HepG2 (cell line): ENCODE measurements around the gene ALDH7A1. TPM values are rescaled to one million over a fixed set of nuclear protein-coding genes. Genes with fewer than 3 reads are reported as not detected.

Source experiments
- ATAC-seq: fragments of 200-7000 bp; cut with Tn5 transposase; 3 replicates; pipeline ENCODE4 v1.9.1; 2020; ENCODE audit warnings: mild to moderate bottlenecking, moderate library complexity
- BruUV-seq: library from RNA; stranded (reverse); fragments of 400-500 nt; replicated peaks from 2 replicates; lab custom pipeline; 2021; lab: Mats Ljungman, UMichigan
- CTCF ChIA-PET: fragments of 300-600 bp; formaldehyde crosslinking; extraction: SDS; loops from one replicate; lab custom pipeline; 2021; ENCODE audit warnings: low total read pairs, inconsistent platforms, low intra/inter-chr PET ratio; lab: Yijun Ruan, JAX
- POLR2A ChIA-PET: fragments of 350-600 bp; sonication (Branson Sonifier 250); formaldehyde crosslinking; loops from one replicate; lab custom pipeline; 2020; ENCODE audit warnings: antibody characterized with exemption, inconsistent platforms; lab: Yijun Ruan, JAX
- DNase-seq: peaks from one replicate; pipeline ENCODE4 v3.0.0-alpha.2; 2015; ENCODE audit warnings: low spot score
- FAIRE-seq: peaks from 3 replicates; lab custom pipeline; 2011; peaks lifted over from hg19 to GRCh38; lab: Jason Lieb, UNC
- H2AFZ ChIP-seq: one replicate; pipeline ENCODE4 v1.6.1; 2011; ENCODE audit warnings: low read length, inconsistent platforms
- H3K27ac ChIP-seq: fragments of 300-600 bp; 3 replicates; pipeline ENCODE4 v1.8.0; 2011; ENCODE audit warnings: mixed run types, mild to moderate bottlenecking, mixed read lengths, low read length, inconsistent platforms; ENCODE audit not compliant: insufficient read depth; ENCODE audit errors: extremely low read length
- H3K27me3 ChIP-seq, 2 experiments: fragments of 200-600 bp in 1 of 2; 2 replicates in 1 of 2; 3 replicates in 1 of 2; pipeline versions ENCODE4 v1.6.0 to v1.8.0; 2011; ENCODE audit warnings: low read length in 2 of 2, mild to moderate bottlenecking in 2 of 2, moderate library complexity in 2 of 2, inconsistent platforms in 1 of 2; ENCODE audit not compliant: insufficient read depth in 2 of 2, control insufficient read depth in 1 of 2
- H3K36me3 ChIP-seq, 2 experiments: fragments of 200-600 bp in 1 of 2; replicated peaks in 1 of 2; 2 replicates in 1 of 2; 3 replicates in 1 of 2; pipeline versions ENCODE4 v1.5.1 to v1.8.0; 2011; ENCODE audit warnings: low read length in 2 of 2, inconsistent platforms in 1 of 2; ENCODE audit not compliant: insufficient read depth in 2 of 2, control insufficient read depth in 1 of 2
- H3K4me1 ChIP-seq: 2 replicates; pipeline ENCODE4 v1.5.1; 2012; ENCODE audit warnings: low read length, inconsistent platforms; ENCODE audit not compliant: insufficient read depth
- H3K4me2 ChIP-seq: 2 replicates; pipeline ENCODE4 v1.6.0; 2011; ENCODE audit warnings: low read depth, low read length, inconsistent platforms
- H3K4me3 ChIP-seq, 3 experiments: fragments of 200-600 bp in 1 of 3; sonication (generic), shearing (Covaris generic) in 1 of 3; replicated peaks in 1 of 3; 2 replicates each; pipeline ENCODE4 v1.5.1; 2011 to 2016; ENCODE audit warnings: low read length in 3 of 3, inconsistent platforms in 2 of 3, low read depth in 2 of 3, mild to moderate bottlenecking in 2 of 3, control low read depth in 1 of 3, mixed read lengths in 1 of 3; ENCODE audit not compliant: insufficient read depth in 1 of 3
- H3K79me2 ChIP-seq: one replicate; pipeline ENCODE4 v1.6.1; 2011; ENCODE audit warnings: low read length, inconsistent platforms; ENCODE audit not compliant: insufficient read depth
- H3K9ac ChIP-seq: 2 replicates; pipeline ENCODE4 v1.6.0; 2011; ENCODE audit warnings: mild to moderate bottlenecking, low read depth, low read length, inconsistent platforms; ENCODE audit not compliant: insufficient read depth
- H3K9me3 ChIP-seq: 2 replicates; pipeline ENCODE4 v1.5.1; 2012; ENCODE audit warnings: mild to moderate bottlenecking, low read length
- H4K20me1 ChIP-seq: 2 replicates; pipeline ENCODE4 v1.6.0; 2011; ENCODE audit warnings: inconsistent platforms, mild to moderate bottlenecking, low read length, moderate library complexity; ENCODE audit not compliant: insufficient read depth
- CBX2 ChIP-seq, 2 experiments: fragments of 200-600 bp in 1 of 2; sonication (generic); formaldehyde crosslinking in 1 of 2; IDR thresholded peaks; 2 replicates each; pipeline versions ENCODE4 v1.7.0 to v1.8.1; 2018 to 2022; ENCODE audit warnings: low read depth in 2 of 2, low read length in 1 of 2, mild to moderate bottlenecking in 1 of 2, missing genetic modification reagents in 1 of 2
- FOXA1 ChIP-seq, 2 experiments: fragments of 450-650 bp in 1 of 2; sonication (generic) in 1 of 2; formaldehyde crosslinking in 1 of 2; IDR thresholded peaks; 2 replicates each; pipeline versions ENCODE4 v1.4.0 to v1.6.1; 2016 to 2020; ENCODE audit warnings: missing genetic modification reagents in 1 of 2
- RXRA ChIP-seq: sonication (generic); formaldehyde crosslinking; IDR thresholded peaks from 2 replicates; pipeline ENCODE4 v1.5.1; 2020; ENCODE audit warnings: missing genetic modification reagents
- RXRB ChIP-seq: IDR thresholded peaks from 2 replicates; pipeline ENCODE4 v1.6.1; 2016; ENCODE audit warnings: borderline replicate concordance, missing genetic modification reagents, missing compliant biosample characterization
- SALL2 ChIP-seq: sonication (generic); formaldehyde crosslinking; IDR thresholded peaks from 2 replicates; pipeline ENCODE4 v1.8.1; 2023; ENCODE audit warnings: mild to moderate bottlenecking, missing genetic modification reagents, inconsistent platforms
- SOX6 ChIP-seq, 2 experiments: fragments of 450-650 bp in 1 of 2; sonication (generic) in 1 of 2; formaldehyde crosslinking in 1 of 2; IDR thresholded peaks; 2 replicates each; pipeline versions ENCODE4 v1.4.0 to v1.6.1; 2017 to 2020; ENCODE audit warnings: antibody characterized with exemption in 1 of 2, mild to moderate bottlenecking in 1 of 2, missing genetic modification reagents in 1 of 2
- THRA ChIP-seq: sonication (generic); formaldehyde crosslinking; IDR thresholded peaks from 2 replicates; pipeline ENCODE4 v1.4.0; 2020; ENCODE audit warnings: missing genetic modification reagents, borderline replicate concordance
- ZBTB42 ChIP-seq: sonication (generic); formaldehyde crosslinking; IDR thresholded peaks from 2 replicates; pipeline ENCODE4 v1.5.0; 2020; ENCODE audit warnings: mild to moderate bottlenecking, missing genetic modification reagents
- ZNF512B ChIP-seq: sonication (generic); formaldehyde crosslinking; IDR thresholded peaks from 2 replicates; pipeline ENCODE4 v1.5.1; 2020; ENCODE audit warnings: missing genetic modification reagents, mild to moderate bottlenecking, borderline replicate concordance
- ZNF598 ChIP-seq: sonication (generic); formaldehyde crosslinking; IDR thresholded peaks from 2 replicates; pipeline ENCODE4 v1.5.1; 2020; ENCODE audit warnings: mild to moderate bottlenecking, missing genetic modification reagents, borderline replicate concordance
- ZNF646 ChIP-seq: sonication (generic); formaldehyde crosslinking; IDR thresholded peaks from 2 replicates; pipeline ENCODE4 v1.9.0; 2021; ENCODE audit warnings: mild to moderate bottlenecking, missing genetic modification reagents
- WGBS: methylation state at CpG from one replicate; pipeline ENCODE4 v1.1.6; 2017; ENCODE audit warnings: low lambda C conversion rate; 5-methylcytosine and 5-hydroxymethylcytosine counted together
- in situ Hi-C: cut with HindIII; loops from 2 replicates; pipeline ENCODE4 v1.10.0; 2017; ENCODE audit warnings: low pct_unique_long_range_greater_than_20kb; ENCODE audit not compliant: extremely low pct_ligation_motif_present
- intact Hi-C: fragments of 100-400 bp; cut with micrococcal nuclease; formaldehyde crosslinking; loops from one replicate; pipeline ENCODE4 v1.10.0; 2022; ENCODE audit not compliant: unreplicated experiment
- polyA plus RNA-seq, 8 experiments: library from polyadenylated mRNA; depleted of rRNA in 3 of 8; stranded (reverse) in 7 of 8; unstranded in 1 of 8; fragments of >200 nt; fragmentation: Illumina TruSeq in 4 of 8; extraction: Trizol in 4 of 8; gene quantifications; 2 replicates each; pipeline versions ENCODE4 v1.2.1 to v1.2.3, GENCODE V29; 2011 to 2016; ENCODE audit warnings: low read depth in 4 of 8, missing spikeins in 1 of 8, mixed read lengths in 1 of 8; ENCODE audit not compliant: insufficient read depth in 1 of 8
- total RNA-seq, 5 experiments: library from RNA; depleted of rRNA; stranded (reverse); fragments of >200 nt; fragmentation: Illumina TruSeq; extraction: Trizol; gene quantifications; 2 replicates each; pipeline ENCODE4 v1.2.3, GENCODE V29; 2016; ENCODE audit warnings: low read depth in 1 of 5

Gene ALDH7A1
- total and polyA plus RNA-seq, 2 of the 13 experiments (the other 11 are each of a cell fraction or from before 2014, with no cell fraction given) = 69.0 to 100 TPM

GRCh38 chr5:126631920-126632319 lies 36.9 kb upstream of the ALDH7A1 start:
- CTCF ChIA-PET = no interaction called here
- intact Hi-C loops = no loop called here
- TF ChIP-seq ZNF598 (CRISPR knock-in tag) (no peak), SALL2 (CRISPR knock-in tag) (no peak), ZNF512B (CRISPR knock-in tag) (no peak), ZBTB42 (CRISPR knock-in tag) (no peak), RXRA (CRISPR knock-in tag) (peak; percentile 43; the same call in 1 of the 2 replicates), ZNF646 (no peak), THRA (CRISPR knock-in tag) (peak; percentile 86; the same call in 1 of the 2 replicates), RXRB (CRISPR knock-in tag) (peak; percentile 43), CBX2 (IDR thresholded peaks at IDR 0.05; ENCODE audit: low read depth, low read length) (no peak), CBX2 (CRISPR knock-in tag; IDR thresholded peaks at IDR 0.05; ENCODE audit: low read depth) (no peak), FOXA1 (IDR thresholded peaks at IDR 0.05) (no peak), FOXA1 (CRISPR knock-in tag; IDR thresholded peaks at IDR 0.05) (0 out of 2 replicates have a peak, but pooled peaks have one; percentile 31), SOX6 (IDR thresholded peaks at IDR 0.05) (no peak), SOX6 (CRISPR knock-in tag; IDR thresholded peaks at IDR 0.05) (no peak)

More at GRCh38 chr5:126631920-126632319, 36.9 kb upstream of the ALDH7A1 start:
- in situ Hi-C loops = no loop called here
- POLR2A ChIA-PET = no interaction called here
- Histone ChIP-seq H3K27me3 (no peaks in the 10 kb centered on the region), H3K9ac (no peak overlapping the region), H3K4me1 (peaks cover 25% of the 10 kb centered on the region), H3K79me2 (no peaks in the 10 kb centered on the region), H3K36me3 (no peaks in the 10 kb centered on the region), H2AFZ (peak overlapping the region; percentile 56), H4K20me1 (no peaks in the 10 kb centered on the region), H3K27ac (no peak overlapping the region), H3K9me3 (no peaks in the 10 kb centered on the region), H3K4me2 (peak overlapping the region; percentile 36; the same call in 1 of the 2 replicates), H3K4me3 (no peak overlapping the region; a peak in 1 of 6 replicates)
- 4% methylated on average over 3 of the region's 3 CpGs for WGBS
- DNase-seq (peak; percentile 12), ATAC-seq (peak; percentile 59), FAIRE-seq (no peak)
- BruUV-seq = no TSS peak
